GM23248 (cell line): ENCODE results near the gene PTCH1. TPM values are rescaled to one million over a fixed set of nuclear protein-coding genes. Genes with fewer than 3 reads are reported as not detected.

ENCODE experiments used
- DNase-seq: peaks from one replicate; pipeline ENCODE4 v3.0.0-alpha.2; 2015
- H2AFZ ChIP-seq: fragments of 200-600 bp; sonication (generic); 2 replicates; pipeline ENCODE4 v1.6.1; 2016; ENCODE audit warnings: antibody characterized with exemption
- H3F3A ChIP-seq: fragments of 200-600 bp; sonication (generic); 2 replicates; pipeline ENCODE4 v1.6.1; 2016; ENCODE audit warnings: mild to moderate bottlenecking, antibody characterized with exemption, mixed run types; ENCODE audit not compliant: insufficient read depth
- H3K27ac ChIP-seq: fragments of 200-600 bp; sonication (generic); 2 replicates; pipeline ENCODE4 v1.5.1; 2016; ENCODE audit warnings: mild to moderate bottlenecking
- H3K27me3 ChIP-seq: fragments of 200-600 bp; sonication (generic); replicated peaks from 2 replicates; pipeline ENCODE4 v1.6.1; 2016; ENCODE audit warnings: mild to moderate bottlenecking; ENCODE audit not compliant: insufficient read depth
- H3K36me3 ChIP-seq: fragments of 200-600 bp; sonication (generic); 2 replicates; pipeline ENCODE4 v1.6.1; 2016; ENCODE audit warnings: low read depth, mild to moderate bottlenecking
- H3K4me1 ChIP-seq: fragments of 200-600 bp; sonication (generic); 2 replicates; pipeline ENCODE4 v1.6.1; 2016; ENCODE audit warnings: mild to moderate bottlenecking; ENCODE audit not compliant: insufficient read depth
- H3K4me2 ChIP-seq: fragments of 200-600 bp; sonication (generic); one replicate; pipeline ENCODE4 v1.6.1; 2016; ENCODE audit warnings: mild to moderate bottlenecking; ENCODE audit not compliant: unreplicated experiment
- H3K4me3 ChIP-seq: fragments of 200-600 bp; sonication (generic); 2 replicates; pipeline ENCODE4 v1.5.1; 2016; ENCODE audit warnings: mild to moderate bottlenecking
- H3K79me2 ChIP-seq: fragments of 200-600 bp; sonication (generic); 2 replicates; pipeline ENCODE4 v1.6.1; 2016; ENCODE audit warnings: mild to moderate bottlenecking; ENCODE audit not compliant: insufficient read depth
- H3K9ac ChIP-seq: fragments of 200-600 bp; sonication (generic); 2 replicates; pipeline ENCODE4 v1.6.1; 2016; ENCODE audit warnings: mild to moderate bottlenecking
- H3K9me2 ChIP-seq: fragments of 200-600 bp; sonication (generic); 2 replicates; pipeline ENCODE4 v1.6.1; 2016; ENCODE audit warnings: mixed run types, mild to moderate bottlenecking, moderate library complexity; ENCODE audit not compliant: insufficient read depth
- H3K9me3 ChIP-seq: fragments of 200-600 bp; sonication (generic); one replicate; pipeline ENCODE4 v1.6.1; 2017; ENCODE audit warnings: low read depth
- H4K20me1 ChIP-seq: fragments of 200-600 bp; sonication (generic); 2 replicates; pipeline ENCODE4 v1.6.0; 2016; ENCODE audit not compliant: insufficient read depth
- EZH2 ChIP-seq: fragments of 200-600 bp; sonication (generic); IDR thresholded peaks from 2 replicates; pipeline ENCODE4 v1.6.1; 2018; ENCODE audit warnings: antibody characterized with exemption, mild to moderate bottlenecking; ENCODE audit not compliant: insufficient read depth, poor library complexity, severe bottlenecking
- EZH2phosphoT487 ChIP-seq: fragments of 200-600 bp; sonication (generic); IDR thresholded peaks from 2 replicates; pipeline ENCODE4 v1.6.1; 2018; ENCODE audit warnings: antibody characterized with exemption, moderate library complexity, mild to moderate bottlenecking, low read depth; ENCODE audit not compliant: insufficient read depth
- WGBS, 2 experiments: methylation state at CpG; one replicate each; pipeline ENCODE4 v1.1.6; 2015 to 2017; ENCODE audit warnings: low lambda C conversion rate in 2 of 2, low coverage in 1 of 2; ENCODE audit errors: missing lambda C conversion rate in 2 of 2; 5-methylcytosine and 5-hydroxymethylcytosine counted together
- in situ Hi-C: fragments of 300-500 bp; cut with MboI; formaldehyde crosslinking; loops from 2 replicates; pipeline ENCODE4 v1.15.0; 2020
- polyA plus RNA-seq: library from polyadenylated mRNA; unstranded; fragments of >200 nt; fragmentation: Nextera tagmentation; extraction: Ambion mirVana; gene quantifications from 2 replicates; pipeline ENCODE4 v1.2.1, GENCODE V29; 2016
- total RNA-seq: library from RNA; depleted of rRNA; stranded (reverse); fragments of >200 nt; shearing (Covaris generic); gene quantifications from 2 replicates; pipeline ENCODE4 v1.2.3, GENCODE V29; 2014

PTCH1 gene
- total and polyA plus RNA-seq, 2 experiments from 2014 or later = 3.8 to 7.3 TPM

- Histone ChIP-seq H3K79me2 (peaks cover 47% of the 10 kb centered on the region), H3K9me3 (no peaks in the 10 kb centered on the region), H2AFZ (no peak overlapping the region), H3K4me3 (no peak overlapping the region), H3K36me3 (no peaks in the 10 kb centered on the region), H3K4me1 (peaks cover 7% of the 10 kb centered on the region), H3K9ac (no peak overlapping the region), H3K27ac (no peak overlapping the region), H3K9me2 (no peaks in the 10 kb centered on the region), H3F3A (no peaks in the 10 kb centered on the region), H3K27me3 (no peaks in the 10 kb centered on the region), H4K20me1 (no peaks in the 10 kb centered on the region), H3K4me2 (no peak overlapping the region)
- no peak for TF ChIP-seq EZH2phosphoT487
- in situ Hi-C loops = no loop called here
- WGBS, 2 experiments = 94 to 95% methylated on average over 3 of the region's 3 CpGs
- DNase-seq = no peak
Measured at GRCh38 chr9:95495529-95495928, 21.2 kb downstream of the PTCH1 start.

GRCh38 chr9:95494416-95495371 lies 22.1 kb downstream of the PTCH1 start:
- H3K4me3 ChIP-seq = peak overlapping the region; percentile 4; the same call in 1 of the 2 replicates

DNA sequence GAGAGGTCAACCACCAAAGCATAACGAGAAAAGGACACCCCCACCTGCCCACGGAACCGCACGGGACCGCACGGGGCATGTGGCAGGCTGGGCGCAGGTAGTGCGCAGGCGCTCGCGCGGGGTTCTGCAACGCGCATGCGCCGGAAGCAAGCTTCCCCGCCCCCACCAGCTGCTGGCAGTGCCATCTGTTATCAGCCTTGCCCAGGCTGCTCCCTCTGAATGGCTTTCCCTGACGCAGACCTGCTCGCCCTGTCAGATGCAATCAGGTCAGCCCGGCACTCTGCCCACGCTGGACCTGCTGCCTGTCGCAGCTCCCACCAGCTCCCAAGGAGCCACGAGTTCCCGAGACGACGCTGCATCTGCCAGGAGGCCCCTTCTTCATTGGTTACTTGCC lies 22.8 kb downstream of the PTCH1 start:
- Histone ChIP-seq H2AFZ (0 out of 2 replicates have a peak overlapping the region, but pooled peaks have one; percentile 9), H3K4me1 (peaks cover 7% of the 10 kb centered on the region), H3K9me3 (no peaks in the 10 kb centered on the region), H3K4me2 (no peak overlapping the region), H3F3A (no peaks in the 10 kb centered on the region), H3K27ac (no peak overlapping the region), H3K9ac (no peak overlapping the region), H3K79me2 (peaks cover 51% of the 10 kb centered on the region), H3K36me3 (no peaks in the 10 kb centered on the region), H4K20me1 (no peaks in the 10 kb centered on the region), H3K27me3 (no peaks in the 10 kb centered on the region), H3K4me3 (no peak overlapping the region), H3K9me2 (no peaks in the 10 kb centered on the region)
- 86 to 87% methylated on average over 22 to 25 of the region's 26 CpGs for WGBS, 2 experiments
- DNase-seq = no peak
- in situ Hi-C loops = no loop called here
- TF ChIP-seq EZH2 = no peak
- no peak for TF ChIP-seq EZH2phosphoT487

More at GRCh38 chr9:95494416-95495371, 22.1 kb downstream of the PTCH1 start:
- no peaks in the 10 kb centered on the region for H4K20me1 ChIP-seq
- TF ChIP-seq EZH2phosphoT487 = no peak
- TF ChIP-seq EZH2 = no peak
- no peaks in the 10 kb centered on the region for H3K27me3 ChIP-seq
- H3K4me1 ChIP-seq = peaks cover 7% of the 10 kb centered on the region
- no peak overlapping the region for H3K9ac ChIP-seq
- 76 to 79% methylated on average over 29 of the region's 29 CpGs for WGBS, 2 experiments
- no peaks in the 10 kb centered on the region for H3K9me2 ChIP-seq
- no peak overlapping the region for H3K27ac ChIP-seq
- H3K36me3 ChIP-seq = no peaks in the 10 kb centered on the region
- no peaks in the 10 kb centered on the region for H3F3A ChIP-seq
- in situ Hi-C loops = no loop called here
- DNase-seq = peak; percentile 48
- no peak overlapping the region for H3K4me2 ChIP-seq
- no peaks in the 10 kb centered on the region for H3K9me3 ChIP-seq
- H2AFZ ChIP-seq = peak overlapping the region; percentile 9; the same call in 1 of the 2 replicates
- H3K79me2 ChIP-seq = peaks cover 51% of the 10 kb centered on the region

DNA sequence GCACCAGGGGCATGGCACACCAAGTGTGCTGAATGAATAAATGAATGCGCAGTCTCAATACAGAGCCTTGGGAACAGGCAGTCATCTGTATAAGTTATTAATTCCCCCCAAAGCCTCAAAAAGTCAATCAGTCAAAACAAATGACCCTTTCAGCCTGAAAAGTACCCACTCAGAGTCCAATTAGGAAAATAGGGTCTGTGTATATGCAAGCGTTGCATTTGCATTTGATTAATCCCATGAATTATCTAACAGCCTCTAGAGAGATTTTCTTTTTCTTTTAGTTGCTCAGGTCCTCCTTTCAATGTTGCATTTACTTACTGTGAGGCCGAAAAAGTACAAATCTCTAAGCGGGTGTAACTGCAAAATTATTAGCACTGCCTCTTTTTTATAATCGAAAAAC lies 23.4 kb downstream of the PTCH1 start:
- no peak for DNase-seq
- Histone ChIP-seq H3K79me2 (peaks cover 45% of the 10 kb centered on the region), H4K20me1 (no peaks in the 10 kb centered on the region), H3K27ac (no peak overlapping the region), H3K9me3 (no peaks in the 10 kb centered on the region), H2AFZ (no peak overlapping the region), H3K9me2 (no peaks in the 10 kb centered on the region), H3K36me3 (no peaks in the 10 kb centered on the region), H3K4me3 (no peak overlapping the region), H3K4me2 (no peak overlapping the region), H3F3A (no peaks in the 10 kb centered on the region), H3K4me1 (peaks cover 7% of the 10 kb centered on the region), H3K9ac (no peak overlapping the region), H3K27me3 (no peaks in the 10 kb centered on the region)
- TF ChIP-seq EZH2 = no peak
- TF ChIP-seq EZH2phosphoT487 = no peak
- in situ Hi-C loops = no loop called here
- 94 to 96% methylated on average over 5 of the region's 5 CpGs for WGBS, 2 experiments
